ENCODE results near the gene GPLD1.
"Not testable (repeated sequence)": the region's sequence is repeated elsewhere in the genome, so short reads cannot be mapped to it uniquely, and the experiment has no call there.

GPLD1 gene

DNA sequence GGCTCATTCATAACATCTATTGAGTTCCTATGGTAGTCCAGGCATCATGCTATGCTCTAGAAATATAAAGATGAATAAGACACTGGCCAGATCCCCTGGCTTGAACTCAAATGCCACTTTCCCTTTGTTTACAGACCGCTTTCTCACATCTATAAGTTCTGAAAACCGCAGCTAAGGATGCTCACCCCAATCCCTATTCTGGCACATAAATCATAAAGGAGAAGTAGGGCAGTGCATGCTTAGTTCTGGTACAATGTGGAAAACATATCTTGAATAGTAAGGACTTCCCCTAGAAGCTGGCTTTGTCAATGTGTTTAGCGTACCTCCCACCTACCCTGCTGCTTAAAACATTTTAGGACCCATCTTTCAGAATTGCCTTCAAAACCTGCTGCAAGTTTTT is 60.2 kb downstream of the GPLD1 start:
- TF ChIP-seq, protein P1, sequence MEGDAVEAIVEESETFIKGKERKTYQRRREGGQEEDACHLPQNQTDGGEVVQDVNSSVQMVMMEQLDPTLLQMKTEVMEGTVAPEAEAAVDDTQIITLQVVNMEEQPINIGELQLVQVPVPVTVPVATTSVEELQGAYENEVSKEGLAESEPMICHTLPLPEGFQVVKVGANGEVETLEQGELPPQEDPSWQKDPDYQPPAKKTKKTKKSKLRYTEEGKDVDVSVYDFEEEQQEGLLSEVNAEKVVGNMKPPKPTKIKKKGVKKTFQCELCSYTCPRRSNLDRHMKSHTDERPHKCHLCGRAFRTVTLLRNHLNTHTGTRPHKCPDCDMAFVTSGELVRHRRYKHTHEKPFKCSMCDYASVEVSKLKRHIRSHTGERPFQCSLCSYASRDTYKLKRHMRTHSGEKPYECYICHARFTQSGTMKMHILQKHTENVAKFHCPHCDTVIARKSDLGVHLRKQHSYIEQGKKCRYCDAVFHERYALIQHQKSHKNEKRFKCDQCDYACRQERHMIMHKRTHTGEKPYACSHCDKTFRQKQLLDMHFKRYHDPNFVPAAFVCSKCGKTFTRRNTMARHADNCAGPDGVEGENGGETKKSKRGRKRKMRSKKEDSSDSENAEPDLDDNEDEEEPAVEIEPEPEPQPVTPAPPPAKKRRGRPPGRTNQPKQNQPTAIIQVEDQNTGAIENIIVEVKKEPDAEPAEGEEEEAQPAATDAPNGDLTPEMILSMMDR (IDR thresholded peaks at IDR 0.05; ENCODE audit: control insufficient read depth, insufficient read depth, low read depth, low read length, missing control alignments), result no peak
- no peak overlapping the region for H3K4me3 ChIP-seq (ENCODE audit: control insufficient read depth, low read depth, low read length)
- no peak for DNase-seq (ENCODE audit: low read depth)

DNA sequence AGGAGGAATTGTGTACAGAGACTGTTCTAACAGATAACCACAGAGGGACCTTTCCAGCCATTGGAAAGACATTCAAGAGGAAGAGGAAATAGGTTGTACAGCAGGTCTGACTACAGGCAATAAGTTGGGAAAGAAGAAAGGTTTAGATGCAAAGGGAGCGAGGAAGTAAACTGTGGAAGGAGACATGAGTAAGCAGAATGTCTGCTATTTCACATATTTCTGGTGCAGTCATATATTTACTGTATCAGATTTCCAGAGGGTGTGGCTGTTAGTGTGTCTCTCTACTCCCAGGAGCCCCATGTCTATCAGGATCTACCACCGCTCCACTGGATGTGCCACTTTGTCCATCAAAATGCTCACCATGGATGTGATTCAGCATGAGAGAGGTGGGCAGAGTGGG is 60.8 kb downstream of the GPLD1 start:
- TF ChIP-seq, protein P1 (IDR thresholded peaks at IDR 0.05; ENCODE audit: control insufficient read depth, insufficient read depth, low read depth, low read length, missing control alignments), result no peak
- H3K4me3 ChIP-seq (ENCODE audit: control insufficient read depth, low read depth, low read length), result no peak overlapping the region
- no peak for DNase-seq (ENCODE audit: low read depth)

DNA sequence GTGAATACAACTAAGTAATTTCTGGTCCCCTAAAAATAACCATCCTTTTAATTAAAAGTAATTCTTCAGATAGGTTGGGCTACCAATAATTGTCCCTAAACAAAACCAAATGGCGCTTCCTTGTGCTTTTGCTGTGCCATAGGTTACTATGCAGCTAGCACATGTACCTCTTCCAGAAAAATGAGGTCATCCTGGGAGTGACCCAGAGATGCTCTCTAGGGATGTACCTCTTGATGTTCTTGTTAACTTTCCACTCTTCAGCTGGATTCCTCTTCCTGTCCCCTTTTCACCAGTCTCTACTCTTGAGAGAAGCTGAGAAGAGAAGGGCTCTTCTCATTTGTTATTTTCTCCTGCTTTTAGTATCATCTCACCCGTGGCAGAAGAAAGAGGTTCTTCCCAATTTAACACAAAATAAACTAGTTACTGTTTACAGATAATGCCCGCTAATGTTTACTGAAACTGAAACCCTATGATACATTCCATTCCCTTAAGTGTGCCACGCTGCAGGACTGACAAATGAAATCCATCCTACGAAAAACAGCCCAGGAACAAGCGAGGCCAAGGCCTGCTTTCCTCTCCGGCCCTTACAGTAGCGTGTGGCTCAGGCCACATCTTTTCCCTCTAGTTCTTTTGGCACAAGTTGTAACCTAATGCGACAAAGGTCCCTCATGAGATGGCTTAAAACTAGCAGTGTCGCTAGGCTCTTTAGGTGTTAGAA is 62.5 kb downstream of the GPLD1 start:
- TF ChIP-seq, protein P1 (IDR thresholded peaks at IDR 0.05; ENCODE audit: control insufficient read depth, insufficient read depth, low read depth, low read length, missing control alignments), result no peak
- no peak overlapping the region for H3K4me3 ChIP-seq (ENCODE audit: control insufficient read depth, low read depth, low read length)
- DNase-seq (ENCODE audit: low read depth), result no peak

DNA sequence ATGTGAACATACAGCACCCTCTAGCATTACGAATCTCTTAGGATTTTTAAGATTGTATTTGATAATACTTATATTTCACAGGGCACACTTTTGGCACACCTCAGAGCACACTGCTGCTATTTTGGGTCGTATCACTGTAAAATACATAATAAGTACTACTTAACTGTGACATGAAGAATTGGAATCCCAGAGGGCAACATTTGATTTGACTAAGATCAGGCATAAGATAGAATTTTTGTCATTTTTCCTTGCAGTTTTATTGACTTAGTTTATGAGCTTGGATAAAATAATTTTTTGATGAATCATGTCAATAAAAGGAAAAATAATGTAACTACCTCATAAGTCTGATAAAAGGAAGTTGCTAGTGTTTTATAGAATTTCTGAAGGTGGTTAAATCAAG is 64.3 kb downstream of the GPLD1 start:
- TF ChIP-seq, protein P1 (IDR thresholded peaks at IDR 0.05; ENCODE audit: control insufficient read depth, insufficient read depth, low read depth, low read length, missing control alignments), result no peak
- DNase-seq (ENCODE audit: low read depth), result no peak
- H3K4me3 ChIP-seq (ENCODE audit: control insufficient read depth, low read depth, low read length), result no peak overlapping the region

DNA sequence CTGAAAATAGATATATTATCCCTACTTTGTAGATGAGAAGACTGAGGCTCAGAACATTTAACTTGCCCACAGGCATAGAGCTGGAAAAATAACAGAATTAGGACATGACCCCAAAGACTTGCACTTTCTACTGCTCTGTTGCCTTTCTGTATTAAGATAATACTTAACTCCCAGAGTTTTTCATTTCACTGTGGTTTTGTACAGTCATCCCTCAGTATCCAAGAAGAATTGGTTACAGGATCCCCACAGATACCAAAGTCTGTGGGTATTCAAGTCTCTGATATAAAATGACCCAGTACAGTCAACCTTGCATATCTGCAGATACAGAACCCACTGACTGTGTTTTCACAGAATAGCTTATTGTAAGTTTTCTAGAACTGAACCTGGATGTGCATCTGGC is 69.9 kb downstream of the GPLD1 start:
- DNase-seq (ENCODE audit: low read depth), result no peak
- H3K4me3 ChIP-seq (ENCODE audit: control insufficient read depth, low read depth, low read length), result no peak overlapping the region
- TF ChIP-seq, protein P1 (IDR thresholded peaks at IDR 0.05; ENCODE audit: control insufficient read depth, insufficient read depth, low read depth, low read length, missing control alignments), result no peak

DNA sequence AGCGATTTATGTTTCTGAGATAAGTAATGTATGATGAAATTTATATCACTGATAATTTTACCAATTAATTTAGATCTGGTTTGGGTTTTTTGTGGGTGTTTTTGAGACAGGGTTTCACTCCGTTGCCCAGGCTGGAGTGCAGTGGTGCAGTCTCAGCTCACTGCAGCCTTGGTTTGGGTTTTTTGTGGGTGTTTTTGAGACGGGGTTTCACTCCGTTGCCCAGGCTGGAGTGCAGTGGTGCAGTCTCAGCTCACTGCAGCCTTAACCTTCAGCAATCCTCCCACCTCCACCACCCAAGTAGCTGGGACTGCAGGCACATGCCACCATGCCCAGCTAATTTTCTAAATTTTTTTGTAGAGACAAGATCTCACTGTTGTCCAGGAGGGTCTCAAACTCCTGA is 73.6 kb downstream of the GPLD1 start:
- TF ChIP-seq, protein P1 (IDR thresholded peaks at IDR 0.05; ENCODE audit: control insufficient read depth, insufficient read depth, low read depth, low read length, missing control alignments), result no peak
- no peak overlapping the region for H3K4me3 ChIP-seq (ENCODE audit: control insufficient read depth, low read depth, low read length)
- no peak for DNase-seq (ENCODE audit: low read depth)

DNA sequence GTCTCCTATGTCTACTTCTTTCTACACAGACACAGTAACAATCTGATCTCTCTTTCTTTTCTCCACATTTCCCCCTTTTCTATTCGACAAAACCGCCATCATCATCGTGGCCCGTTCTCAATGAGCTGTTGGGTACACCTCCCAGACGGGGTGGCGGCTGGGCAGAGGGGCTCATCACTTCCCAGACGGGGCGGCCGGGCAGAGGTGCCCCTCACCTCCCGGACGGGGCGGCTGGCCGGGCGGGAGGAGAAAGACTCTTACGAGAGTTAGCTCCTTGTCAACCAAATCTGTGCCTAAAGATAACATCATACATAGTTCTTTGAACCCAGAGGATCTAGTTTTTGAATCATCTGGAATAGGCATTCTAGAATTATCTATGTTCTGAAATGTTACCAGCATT is 74.8 kb downstream of the GPLD1 start:
- not testable (repeated sequence) for H3K4me3 ChIP-seq (ENCODE audit: control insufficient read depth, low read depth, low read length); DNase-seq (ENCODE audit: low read depth)
